ENCODE results near the gene TIMM22.
"Not testable (repeated sequence)": the region's sequence is repeated elsewhere in the genome, so short reads cannot be mapped to it uniquely, and the experiment has no call there.

TIMM22 gene

DNA sequence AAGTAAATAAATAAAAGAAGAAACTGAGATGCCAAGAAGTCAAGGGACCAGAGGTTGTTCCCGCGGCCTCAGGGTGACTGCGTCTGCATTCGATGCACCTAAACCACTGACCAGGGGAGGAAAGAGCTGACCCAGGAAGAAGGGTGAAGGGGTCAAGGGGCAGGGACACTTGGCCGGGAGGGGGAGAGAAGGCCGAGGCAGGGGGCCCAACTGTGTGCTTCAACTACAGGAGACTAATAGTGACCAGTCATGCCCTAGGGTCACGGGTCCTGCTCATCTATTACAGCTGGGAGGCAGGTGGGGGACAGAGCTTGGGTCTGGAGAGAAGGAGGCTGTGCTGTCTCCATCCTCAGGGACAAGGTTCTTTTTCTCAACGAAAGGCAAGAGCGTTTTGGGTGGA lies 44.8 kb downstream of the TIMM22 start:
- Histone ChIP-seq H3K4me3 (ENCODE audit: low read length) (no peak overlapping the region), H3K9me3 (ENCODE audit: control insufficient read depth, low read length) (no peaks in the 10 kb centered on the region), H3K27me3 (ENCODE audit: control insufficient read depth, insufficient read depth, low read length) (no peaks in the 10 kb centered on the region), H3K36me3 (ENCODE audit: control insufficient read depth, insufficient read depth, low read length) (peaks cover 11% of the 10 kb centered on the region), H3K4me1 (ENCODE audit: control insufficient read depth, insufficient read depth, low read length) (peaks cover 24% of the 10 kb centered on the region), H3K9ac (ENCODE audit: low read length) (no peak overlapping the region)

GRCh38 chr17:1042486-1042885 lies 45.6 kb downstream of the TIMM22 start:
- Histone ChIP-seq H3K36me3 (ENCODE audit: control insufficient read depth, insufficient read depth, low read length) (peaks cover 11% of the 10 kb centered on the region), H3K27me3 (ENCODE audit: control insufficient read depth, insufficient read depth, low read length) (no peaks in the 10 kb centered on the region), H3K9me3 (ENCODE audit: control insufficient read depth, low read length) (no peaks in the 10 kb centered on the region), H3K4me3 (ENCODE audit: low read length) (no peak overlapping the region), H3K4me1 (ENCODE audit: control insufficient read depth, insufficient read depth, low read length) (peaks cover 24% of the 10 kb centered on the region), H3K9ac (ENCODE audit: low read length) (no peak overlapping the region)

DNA sequence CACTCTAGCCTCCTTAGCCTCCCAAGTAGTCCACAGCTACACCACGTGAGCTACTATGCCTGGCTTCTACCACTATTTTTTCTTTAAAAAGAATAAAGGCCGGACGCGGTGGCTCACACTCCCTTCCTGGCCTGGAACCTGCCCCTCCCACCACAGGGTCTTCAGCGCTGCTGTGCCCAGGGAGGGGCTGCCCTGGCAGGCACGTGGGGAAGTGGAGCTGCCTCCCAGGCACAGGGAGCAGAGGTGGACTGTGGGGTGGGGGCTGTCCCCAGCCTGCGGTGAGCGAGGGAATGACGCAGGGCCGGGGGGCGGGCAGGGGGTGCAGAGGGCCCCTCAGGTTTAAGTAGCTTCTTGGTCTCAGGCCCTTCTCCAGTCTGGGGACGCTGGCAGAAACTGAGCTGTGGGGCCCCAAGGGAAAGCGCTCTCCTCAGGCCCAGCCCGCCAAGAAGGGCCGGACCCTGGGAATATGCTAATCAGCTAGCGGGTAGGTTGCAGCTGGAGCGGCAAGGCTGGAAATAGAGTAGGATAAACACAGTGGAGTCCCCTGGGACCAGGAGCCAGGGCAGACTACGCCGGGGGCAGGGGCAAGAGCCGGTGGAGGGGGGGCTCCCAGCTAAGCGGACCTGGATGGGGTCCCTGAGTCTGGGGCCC lies 46.8 kb downstream of the TIMM22 start:
- Histone ChIP-seq H3K4me3 (ENCODE audit: low read length) (no peak overlapping the region), H3K9ac (ENCODE audit: low read length) (no peak overlapping the region), H3K36me3 (ENCODE audit: control insufficient read depth, insufficient read depth, low read length) (peaks cover 11% of the 10 kb centered on the region), H3K9me3 (ENCODE audit: control insufficient read depth, low read length) (no peaks in the 10 kb centered on the region), H3K27me3 (ENCODE audit: control insufficient read depth, insufficient read depth, low read length) (no peaks in the 10 kb centered on the region), H3K4me1 (ENCODE audit: control insufficient read depth, insufficient read depth, low read length) (peaks cover 20% of the 10 kb centered on the region)

- not testable (repeated sequence) for H3K9me3 ChIP-seq (ENCODE audit: control insufficient read depth, low read length); H3K4me3 ChIP-seq (ENCODE audit: low read length); H3K9ac ChIP-seq (ENCODE audit: low read length); H3K27me3 ChIP-seq (ENCODE audit: control insufficient read depth, insufficient read depth, low read length)
- Histone ChIP-seq H3K36me3 (ENCODE audit: control insufficient read depth, insufficient read depth, low read length) (peaks cover 11% of the 10 kb centered on the region), H3K4me1 (ENCODE audit: control insufficient read depth, insufficient read depth, low read length) (peaks cover 13% of the 10 kb centered on the region)
These were observed 47.6 kb downstream of the TIMM22 start for GRCh38 chr17:1044387-1045009.

- no peak overlapping the region for H3K4me3 ChIP-seq (ENCODE audit: low read length)
- H3K4me1 ChIP-seq (ENCODE audit: control insufficient read depth, insufficient read depth, low read length) = peaks cover 4% of the 10 kb centered on the region
These were observed 48.5 kb downstream of the TIMM22 start for GRCh38 chr17:1045456-1045855.

DNA sequence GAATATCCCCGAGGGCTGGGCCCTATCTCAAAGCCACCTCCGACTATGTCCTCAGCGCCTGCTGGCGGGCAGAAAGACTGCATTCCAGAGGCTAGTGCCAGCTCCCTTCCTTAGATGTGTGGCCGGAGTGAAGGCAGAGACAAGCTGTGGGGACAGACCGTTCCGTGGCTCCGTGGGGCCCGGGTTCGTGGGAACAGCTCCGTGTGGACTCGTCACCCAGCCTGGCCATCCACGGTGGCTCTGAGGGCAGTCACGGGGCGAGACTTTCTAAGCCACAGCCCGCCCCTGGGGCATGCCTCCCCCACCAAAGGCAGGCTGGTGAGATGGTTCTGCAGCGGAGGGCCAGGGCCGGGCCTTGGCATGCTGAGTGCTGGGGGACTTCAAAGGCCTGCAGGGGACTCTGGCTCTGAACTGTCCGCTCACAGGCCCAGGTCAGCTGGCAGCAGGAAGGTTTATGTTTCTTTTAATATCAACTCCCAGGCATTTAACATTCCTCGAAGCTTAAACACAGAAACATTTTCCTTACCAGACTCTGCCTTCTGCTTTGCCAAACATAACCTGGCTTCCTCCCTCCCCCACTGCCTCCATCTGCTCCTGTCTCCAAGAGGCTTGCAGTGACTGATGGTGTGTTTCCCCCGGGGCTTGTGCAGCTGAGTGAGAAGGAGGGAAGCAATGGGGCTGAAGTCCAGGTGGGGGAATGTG lies 50.4 kb downstream of the TIMM22 start:
- Histone ChIP-seq H3K36me3 (ENCODE audit: control insufficient read depth, insufficient read depth, low read length) (peaks cover 6% of the 10 kb centered on the region), H3K9ac (ENCODE audit: low read length) (no peak overlapping the region), H3K4me3 (ENCODE audit: low read length) (no peak overlapping the region), H3K9me3 (ENCODE audit: control insufficient read depth, low read length) (no peaks in the 10 kb centered on the region), H3K4me1 (ENCODE audit: control insufficient read depth, insufficient read depth, low read length) (no peaks in the 10 kb centered on the region), H3K27me3 (ENCODE audit: control insufficient read depth, insufficient read depth, low read length) (no peaks in the 10 kb centered on the region)

More at GRCh38 chr17:1045456-1045855, 48.5 kb downstream of the TIMM22 start:
- Histone ChIP-seq H3K9me3 (ENCODE audit: control insufficient read depth, low read length) (no peaks in the 10 kb centered on the region), H3K9ac (ENCODE audit: low read length) (no peak overlapping the region), H3K27me3 (ENCODE audit: control insufficient read depth, insufficient read depth, low read length) (no peaks in the 10 kb centered on the region), H3K36me3 (ENCODE audit: control insufficient read depth, insufficient read depth, low read length) (peaks cover 11% of the 10 kb centered on the region)

- Histone ChIP-seq H3K9me3 (ENCODE audit: control insufficient read depth, low read length) (no peaks in the 10 kb centered on the region), H3K36me3 (ENCODE audit: control insufficient read depth, insufficient read depth, low read length) (no peaks in the 10 kb centered on the region), H3K9ac (ENCODE audit: low read length) (no peak overlapping the region), H3K4me3 (ENCODE audit: low read length) (no peak overlapping the region), H3K4me1 (ENCODE audit: control insufficient read depth, insufficient read depth, low read length) (no peaks in the 10 kb centered on the region), H3K27me3 (ENCODE audit: control insufficient read depth, insufficient read depth, low read length) (no peaks in the 10 kb centered on the region)
These were observed 51.0 kb downstream of the TIMM22 start for GRCh38 chr17:1047879-1048470.

- H3K27me3 ChIP-seq (ENCODE audit: control insufficient read depth, insufficient read depth, low read length); H3K4me3 ChIP-seq (ENCODE audit: low read length); H3K36me3 ChIP-seq (ENCODE audit: control insufficient read depth, insufficient read depth, low read length); H3K9me3 ChIP-seq (ENCODE audit: control insufficient read depth, low read length); H3K4me1 ChIP-seq (ENCODE audit: control insufficient read depth, insufficient read depth, low read length); H3K9ac ChIP-seq (ENCODE audit: low read length): not testable (repeated sequence)
These were observed 51.7 kb downstream of the TIMM22 start for GRCh38 chr17:1048516-1049115.

- Histone ChIP-seq H3K9ac (ENCODE audit: low read length) (no peak overlapping the region), H3K4me1 (ENCODE audit: control insufficient read depth, insufficient read depth, low read length) (no peaks in the 10 kb centered on the region), H3K4me3 (ENCODE audit: low read length) (no peak overlapping the region), H3K9me3 (ENCODE audit: control insufficient read depth, low read length) (no peaks in the 10 kb centered on the region), H3K36me3 (ENCODE audit: control insufficient read depth, insufficient read depth, low read length) (peaks cover 4% of the 10 kb centered on the region), H3K27me3 (ENCODE audit: control insufficient read depth, insufficient read depth, low read length) (no peaks in the 10 kb centered on the region)
These were observed 52.7 kb downstream of the TIMM22 start for GRCh38 chr17:1049446-1050225.

- peaks cover 4% of the 10 kb centered on the region for H3K36me3 ChIP-seq (ENCODE audit: control insufficient read depth, insufficient read depth, low read length)
- H3K4me1 ChIP-seq (ENCODE audit: control insufficient read depth, insufficient read depth, low read length) = no peaks in the 10 kb centered on the region
- no peak overlapping the region for H3K9ac ChIP-seq (ENCODE audit: low read length)
- no peaks in the 10 kb centered on the region for H3K27me3 ChIP-seq (ENCODE audit: control insufficient read depth, insufficient read depth, low read length)
- H3K4me3 ChIP-seq (ENCODE audit: low read length) = no peak overlapping the region
- H3K9me3 ChIP-seq (ENCODE audit: control insufficient read depth, low read length) = no peaks in the 10 kb centered on the region
These were observed 53.5 kb downstream of the TIMM22 start for GRCh38 chr17:1050246-1050995.

Data from mucosa of stomach (tissue), 1 donor.